ENCODE results near the gene KLF3. TPM values are rescaled to one million over a fixed set of nuclear protein-coding genes. Genes with fewer than 3 reads are reported as not detected.

The KLF3 gene
- total RNA-seq, 1 donor = 41.8 TPM

DNA sequence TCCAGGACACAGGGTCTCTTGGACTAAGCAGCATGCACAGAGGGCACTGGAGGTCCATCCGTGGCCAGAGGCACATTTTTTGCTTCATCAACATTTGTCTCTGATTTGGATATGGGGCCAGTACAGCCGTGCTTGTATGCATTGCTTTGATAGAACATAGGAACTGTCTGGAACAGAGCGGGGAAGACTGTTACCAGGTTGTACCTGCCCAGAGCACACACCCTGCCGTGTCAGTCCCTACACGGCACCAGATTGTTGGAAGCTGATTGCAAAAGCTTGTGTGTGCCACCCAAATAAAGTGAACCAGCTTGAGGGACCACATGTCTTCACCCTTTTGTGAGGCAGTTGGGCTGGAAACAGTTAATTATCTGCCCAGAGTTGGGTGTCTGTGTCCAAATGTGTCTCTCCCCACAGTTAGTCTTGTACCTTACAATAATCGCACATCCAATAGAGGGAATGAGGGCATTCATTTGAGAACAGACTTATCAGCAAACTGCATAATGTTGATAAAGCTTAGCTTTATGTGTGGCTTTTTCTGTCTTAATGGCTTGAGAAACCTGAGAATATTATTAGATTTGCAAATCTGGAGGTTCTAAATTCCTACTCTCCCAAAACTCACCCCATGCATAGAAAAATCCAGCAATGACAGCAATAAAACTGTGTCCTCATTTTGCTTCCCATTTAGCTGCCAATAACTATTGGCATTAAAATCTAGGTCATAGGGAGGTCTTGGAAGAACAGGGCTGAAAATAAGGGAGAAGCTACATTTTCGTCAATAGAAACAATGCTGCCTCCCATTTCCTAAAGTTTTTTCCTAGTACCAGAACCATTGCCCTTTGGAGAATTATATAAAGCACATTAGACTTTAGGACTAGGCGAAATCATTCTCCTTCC is 21.2 kb downstream of the KLF3 start:
- DNase-seq (ENCODE audit: low read depth) = no peak
- TF ChIP-seq, protein P1, sequence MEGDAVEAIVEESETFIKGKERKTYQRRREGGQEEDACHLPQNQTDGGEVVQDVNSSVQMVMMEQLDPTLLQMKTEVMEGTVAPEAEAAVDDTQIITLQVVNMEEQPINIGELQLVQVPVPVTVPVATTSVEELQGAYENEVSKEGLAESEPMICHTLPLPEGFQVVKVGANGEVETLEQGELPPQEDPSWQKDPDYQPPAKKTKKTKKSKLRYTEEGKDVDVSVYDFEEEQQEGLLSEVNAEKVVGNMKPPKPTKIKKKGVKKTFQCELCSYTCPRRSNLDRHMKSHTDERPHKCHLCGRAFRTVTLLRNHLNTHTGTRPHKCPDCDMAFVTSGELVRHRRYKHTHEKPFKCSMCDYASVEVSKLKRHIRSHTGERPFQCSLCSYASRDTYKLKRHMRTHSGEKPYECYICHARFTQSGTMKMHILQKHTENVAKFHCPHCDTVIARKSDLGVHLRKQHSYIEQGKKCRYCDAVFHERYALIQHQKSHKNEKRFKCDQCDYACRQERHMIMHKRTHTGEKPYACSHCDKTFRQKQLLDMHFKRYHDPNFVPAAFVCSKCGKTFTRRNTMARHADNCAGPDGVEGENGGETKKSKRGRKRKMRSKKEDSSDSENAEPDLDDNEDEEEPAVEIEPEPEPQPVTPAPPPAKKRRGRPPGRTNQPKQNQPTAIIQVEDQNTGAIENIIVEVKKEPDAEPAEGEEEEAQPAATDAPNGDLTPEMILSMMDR (IDR thresholded peaks at IDR 0.05; ENCODE audit: insufficient read depth, low read length) = no peak
- no peak overlapping the region for H3K4me3 ChIP-seq (ENCODE audit: low read depth, low read length)

DNA sequence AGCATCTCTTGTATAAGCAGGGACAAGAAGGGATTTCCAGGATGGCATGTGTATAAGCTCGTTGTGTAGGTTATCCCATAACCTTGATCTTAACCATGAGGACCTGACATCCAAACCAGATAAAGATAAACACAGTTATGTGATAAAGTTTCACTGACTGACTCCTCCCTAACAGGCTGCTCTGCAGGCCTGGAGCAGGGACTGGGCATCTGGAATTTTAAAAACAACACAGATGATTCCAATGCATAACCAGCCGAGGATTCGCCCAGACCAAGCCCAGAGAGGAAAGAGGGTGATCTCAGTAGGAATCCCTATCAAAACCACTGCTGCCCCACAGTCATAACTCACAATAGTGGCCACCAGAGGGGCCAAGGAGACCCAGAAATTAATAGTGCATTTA is 22.7 kb downstream of the KLF3 start:
- DNase-seq (ENCODE audit: low read depth) = no peak
- TF ChIP-seq, protein P1 (IDR thresholded peaks at IDR 0.05; ENCODE audit: insufficient read depth, low read length) = no peak
- H3K4me3 ChIP-seq (ENCODE audit: low read depth, low read length) = no peak overlapping the region

DNA sequence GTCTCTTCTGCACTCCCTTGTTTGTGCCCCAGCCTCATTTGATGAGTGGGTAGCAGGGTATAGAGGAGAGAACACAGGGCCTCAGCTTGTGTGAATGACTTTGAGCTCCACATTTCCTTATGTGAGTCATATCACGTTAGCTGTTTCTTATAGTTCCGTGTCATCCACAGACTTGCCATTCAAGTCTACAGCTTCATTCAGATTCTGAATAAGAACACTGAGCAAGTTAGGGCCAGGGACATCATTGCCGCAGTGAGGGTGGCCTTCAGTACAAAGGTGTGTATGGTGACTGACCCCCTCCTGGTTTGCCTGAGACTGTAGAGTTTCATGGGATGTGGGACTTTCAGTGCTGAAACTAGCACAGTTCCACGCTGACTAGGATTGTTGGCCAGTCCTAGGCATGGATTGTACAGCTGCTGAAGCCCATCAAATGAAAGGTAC is 23.6 kb downstream of the KLF3 start:
- no peak for DNase-seq (ENCODE audit: low read depth)
- TF ChIP-seq, protein P1 (IDR thresholded peaks at IDR 0.05; ENCODE audit: insufficient read depth, low read length) = no peak

DNA sequence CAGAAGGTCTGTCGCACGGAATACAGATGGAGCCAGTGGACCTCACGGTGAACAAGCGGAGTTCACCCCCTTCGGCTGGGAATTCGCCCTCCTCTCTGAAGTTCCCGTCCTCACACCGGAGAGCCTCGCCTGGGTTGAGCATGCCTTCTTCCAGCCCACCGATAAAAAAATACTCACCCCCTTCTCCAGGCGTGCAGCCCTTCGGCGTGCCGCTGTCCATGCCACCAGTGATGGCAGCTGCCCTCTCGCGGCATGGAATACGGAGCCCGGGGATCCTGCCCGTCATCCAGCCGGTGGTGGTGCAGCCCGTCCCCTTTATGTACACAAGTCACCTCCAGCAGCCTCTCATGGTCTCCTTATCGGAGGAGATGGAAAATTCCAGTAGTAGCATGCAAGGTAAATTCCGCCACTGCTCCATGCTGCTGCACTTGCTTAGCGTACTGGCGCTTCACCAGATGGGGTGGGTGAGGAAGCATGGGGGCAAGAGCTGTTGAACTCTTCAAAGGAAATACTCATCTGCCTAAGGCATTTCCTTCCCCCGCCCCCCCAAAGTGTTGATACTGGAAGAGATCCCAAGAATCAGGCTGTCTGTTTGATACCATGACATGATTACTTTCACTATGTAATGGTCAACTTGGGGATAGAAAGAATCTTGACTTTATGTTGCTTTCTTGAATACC is 24.8 kb downstream of the KLF3 start:
- DNase-seq (ENCODE audit: low read depth) = no peak
- H3K4me3 ChIP-seq (ENCODE audit: low read depth, low read length) = no peak overlapping the region
- TF ChIP-seq, protein P1 (IDR thresholded peaks at IDR 0.05; ENCODE audit: insufficient read depth, low read length) = no peak

More for the DNA sequence above, 23.6 kb downstream of the KLF3 start:
- no peak overlapping the region for H3K4me3 ChIP-seq (ENCODE audit: low read depth, low read length)

DNA sequence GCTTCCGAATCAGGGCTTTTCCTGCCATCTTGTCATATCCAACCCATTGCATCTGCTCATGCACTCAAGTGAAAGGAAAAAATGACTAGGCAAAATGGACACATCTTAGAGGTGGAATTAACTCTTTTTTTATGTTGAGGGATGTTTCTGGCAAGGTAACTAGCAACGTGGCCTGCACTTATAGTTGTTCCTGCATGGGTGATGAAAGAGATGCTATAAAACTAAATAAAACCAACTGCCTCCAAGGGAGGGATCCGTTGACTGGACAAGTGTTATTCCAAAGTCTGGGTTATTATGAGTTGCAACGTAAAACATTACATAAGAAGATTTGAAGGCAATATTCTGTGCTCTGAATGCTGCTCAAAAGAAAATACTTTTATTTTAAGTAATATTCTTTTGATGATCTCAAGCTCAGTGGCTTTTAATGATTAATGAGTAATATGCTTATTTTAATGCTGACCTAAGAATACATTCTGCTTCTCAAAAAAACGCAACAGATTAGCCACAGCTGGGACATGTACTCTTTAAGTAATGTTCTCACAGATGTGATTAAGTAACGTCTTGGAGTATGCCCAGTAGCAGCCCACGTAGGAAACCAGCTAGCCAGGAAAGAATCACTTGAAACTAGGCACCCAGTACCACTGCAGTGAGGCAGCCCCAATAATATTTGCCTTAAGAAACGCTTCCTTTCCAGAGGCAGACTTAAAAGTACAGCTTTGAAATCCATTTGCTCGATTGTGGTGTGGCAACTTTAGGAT is 27.4 kb downstream of the KLF3 start:
- no peak overlapping the region for H3K4me3 ChIP-seq (ENCODE audit: low read depth, low read length)
- DNase-seq (ENCODE audit: low read depth) = peak; percentile 88
- TF ChIP-seq, protein P1 (IDR thresholded peaks at IDR 0.05; ENCODE audit: insufficient read depth, low read length) = no peak

DNA sequence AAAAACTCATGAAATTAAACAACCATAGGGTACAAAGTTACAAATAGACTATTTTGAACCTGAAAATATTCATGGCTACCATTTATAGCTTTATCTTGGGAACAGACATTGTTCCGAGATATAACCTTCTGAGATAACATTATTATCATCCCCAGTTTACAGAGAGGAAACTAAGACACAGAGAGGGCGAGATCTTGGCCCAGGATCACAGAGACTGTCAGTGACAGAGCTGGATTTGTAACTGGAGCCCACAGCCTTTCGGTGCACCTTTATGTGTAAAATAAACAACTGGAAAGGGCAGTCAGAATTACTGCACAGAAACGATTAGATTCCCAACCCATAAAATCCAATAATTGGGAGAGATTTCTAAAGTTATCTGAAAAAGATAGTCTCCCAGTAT is 28.4 kb downstream of the KLF3 start:
- DNase-seq (ENCODE audit: low read depth) = no peak
- TF ChIP-seq, protein P1 (IDR thresholded peaks at IDR 0.05; ENCODE audit: insufficient read depth, low read length) = no peak
- H3K4me3 ChIP-seq (ENCODE audit: low read depth, low read length) = no peak overlapping the region
